ENCODE results near the gene NUP42. TPM values are rescaled to one million over a fixed set of nuclear protein-coding genes. Genes with fewer than 3 reads are reported as not detected.
"Not testable (repeated sequence)": the region's sequence is repeated elsewhere in the genome, so short reads cannot be mapped to it uniquely, and the experiment has no call there.

The NUP42 gene
- total RNA-seq, 2 donors from 2014 or later, result 24.7 to 48.1 TPM

DNA sequence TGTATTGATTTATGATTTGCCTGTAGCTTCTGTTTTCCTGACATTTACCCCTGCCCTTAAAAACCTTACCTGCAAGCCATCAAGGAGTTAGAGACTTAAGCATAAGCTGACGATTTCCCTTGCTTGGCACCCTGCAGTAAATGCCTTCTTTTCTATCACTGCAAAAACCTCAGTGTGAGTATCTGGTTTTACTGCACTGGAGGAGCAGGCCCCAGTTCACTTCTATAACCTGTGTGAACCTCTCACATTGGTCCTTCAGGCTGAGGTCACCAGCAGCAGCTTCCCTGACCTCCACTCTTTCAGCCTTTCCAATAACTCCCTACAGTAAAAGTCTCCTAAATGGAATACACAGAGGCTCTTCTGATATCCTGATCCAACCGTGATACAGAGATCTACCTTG lies 30.5 kb downstream of the NUP42 start:
- Mint-ChIP-seq H3K9me3 (no peaks in the 10 kb centered on the region), H3K4me1 (no peaks in the 10 kb centered on the region), H3K36me3 (ENCODE audit: low read depth) (no peaks in the 10 kb centered on the region), H3K27me3 (peaks cover 19% of the 10 kb centered on the region), H3K4me3 (no peak overlapping the region), H3K27ac (no peak overlapping the region)
- no peak for ATAC-seq (replicated peaks)

DNA sequence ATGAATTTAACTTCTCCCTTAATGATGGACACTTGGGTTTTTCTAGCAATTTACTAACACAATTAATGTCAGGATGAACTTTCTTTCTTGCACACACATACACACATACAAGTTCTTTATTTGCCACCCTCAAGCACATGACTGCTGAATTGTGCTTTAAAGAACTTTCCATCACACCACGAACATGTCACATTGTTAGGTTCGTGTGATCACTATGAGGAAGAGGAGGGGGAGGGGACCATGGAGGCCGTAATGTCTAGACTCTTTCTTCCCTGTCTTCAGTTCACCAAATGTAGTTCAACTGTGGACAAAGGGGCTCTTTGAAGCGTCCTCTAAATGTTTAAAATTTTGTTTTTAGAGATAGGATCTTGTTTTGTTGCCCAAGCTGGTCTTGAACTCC lies 31.0 kb downstream of the NUP42 start:
- ATAC-seq (replicated peaks), result no peak
- no peaks in the 10 kb centered on the region for H3K9me3 Mint-ChIP-seq
- no peaks in the 10 kb centered on the region for H3K4me1 Mint-ChIP-seq
- H3K27ac Mint-ChIP-seq, result no peak overlapping the region
- no peak overlapping the region for H3K4me3 Mint-ChIP-seq
- H3K36me3 Mint-ChIP-seq (ENCODE audit: low read depth), result no peaks in the 10 kb centered on the region
- peaks cover 19% of the 10 kb centered on the region for H3K27me3 Mint-ChIP-seq

DNA sequence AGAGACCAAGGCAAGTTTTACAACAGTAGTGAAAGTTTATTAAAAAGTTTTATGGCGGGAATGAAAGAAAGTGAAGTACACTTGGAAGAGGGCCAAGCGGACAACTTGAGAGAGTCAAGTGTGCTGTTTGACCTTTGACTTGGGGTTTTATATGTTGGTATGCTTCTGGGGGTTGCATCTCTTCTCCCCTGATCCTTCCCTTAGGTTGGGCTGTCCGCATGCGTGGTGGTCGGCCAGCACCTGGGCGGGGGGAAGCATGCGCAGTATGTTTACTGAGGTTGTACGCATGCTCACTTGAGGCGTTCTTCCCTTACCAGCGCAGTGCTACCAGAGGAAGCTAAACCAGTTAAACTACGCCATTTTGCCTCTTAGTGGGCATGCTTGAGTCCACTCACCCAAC lies 31.9 kb downstream of the NUP42 start:
- ATAC-seq (replicated peaks), result no peak
- Mint-ChIP-seq H3K27me3 (peaks cover 19% of the 10 kb centered on the region), H3K4me1 (no peaks in the 10 kb centered on the region), H3K27ac (no peak overlapping the region), H3K36me3 (ENCODE audit: low read depth) (no peaks in the 10 kb centered on the region), H3K9me3 (no peaks in the 10 kb centered on the region), H3K4me3 (no peak overlapping the region)

DNA sequence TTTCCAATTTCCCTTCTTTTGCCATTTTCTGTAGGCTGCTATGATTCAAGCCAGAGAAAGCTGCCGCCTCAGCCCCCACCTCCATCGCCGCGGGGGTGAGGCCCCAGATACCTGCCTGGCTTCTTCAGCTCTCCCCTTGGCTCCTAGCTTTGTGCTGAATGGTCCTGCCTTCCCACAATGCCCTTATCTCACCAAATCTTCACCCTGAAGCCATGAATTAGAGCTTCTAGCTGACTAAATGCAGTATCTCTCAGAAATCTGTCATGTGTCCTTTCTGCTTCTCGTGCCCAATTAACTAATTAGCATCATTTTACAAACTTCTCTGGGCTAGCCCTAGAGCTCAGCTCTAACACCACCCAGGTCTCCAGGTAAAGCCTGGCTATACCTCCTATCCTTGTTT lies 32.6 kb downstream of the NUP42 start:
- no peaks in the 10 kb centered on the region for H3K9me3 Mint-ChIP-seq
- H3K36me3 Mint-ChIP-seq (ENCODE audit: low read depth), result no peaks in the 10 kb centered on the region
- H3K4me3 Mint-ChIP-seq, result no peak overlapping the region
- H3K27ac Mint-ChIP-seq, result no peak overlapping the region
- no peak for ATAC-seq (replicated peaks)
- peaks cover 20% of the 10 kb centered on the region for H3K27me3 Mint-ChIP-seq
- no peaks in the 10 kb centered on the region for H3K4me1 Mint-ChIP-seq

DNA sequence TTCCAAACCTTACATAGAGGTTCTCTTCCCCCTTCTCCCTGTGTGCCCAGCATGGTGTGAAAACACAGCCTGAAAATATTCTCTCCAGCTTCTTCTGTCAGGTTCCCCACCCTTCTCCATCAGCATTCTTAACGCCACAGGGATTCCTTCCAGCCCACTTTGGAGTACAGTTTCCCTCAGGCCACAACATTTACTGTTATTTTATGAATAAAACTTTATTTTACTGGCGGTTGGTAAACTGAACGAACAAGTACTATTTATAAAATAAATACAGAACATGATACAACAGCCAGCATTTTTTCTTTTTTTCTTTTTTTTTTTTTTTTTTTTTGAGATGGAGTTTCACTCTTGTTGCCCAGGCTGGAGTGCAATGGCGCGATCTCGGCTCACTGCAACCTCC lies 33.1 kb downstream of the NUP42 start:
- no peaks in the 10 kb centered on the region for H3K4me1 Mint-ChIP-seq
- H3K36me3 Mint-ChIP-seq (ENCODE audit: low read depth), result no peaks in the 10 kb centered on the region
- H3K9me3 Mint-ChIP-seq, result no peaks in the 10 kb centered on the region
- no peak overlapping the region for H3K4me3 Mint-ChIP-seq
- ATAC-seq (replicated peaks), result no peak
- no peak overlapping the region for H3K27ac Mint-ChIP-seq
- peaks cover 20% of the 10 kb centered on the region for H3K27me3 Mint-ChIP-seq

DNA sequence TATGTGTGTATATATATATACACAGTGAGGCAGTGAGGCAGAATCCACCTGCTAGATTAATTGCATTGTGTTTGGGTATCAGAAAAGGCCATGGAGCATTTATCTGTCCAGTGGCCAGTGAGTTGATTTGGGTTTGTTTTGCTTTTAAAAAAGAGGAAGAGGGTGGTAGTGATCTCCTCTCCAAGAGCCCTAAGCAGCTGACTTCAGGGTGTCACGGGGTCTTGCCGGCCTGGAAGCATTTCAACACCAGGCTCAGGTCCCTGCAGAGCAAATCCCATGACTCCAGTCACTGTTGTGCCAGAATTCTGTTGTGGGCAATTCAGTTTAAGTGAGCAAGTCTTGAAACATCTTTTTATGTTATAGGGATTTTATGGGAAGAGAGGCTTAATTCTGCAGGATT lies 34.2 kb downstream of the NUP42 start:
- peaks cover 20% of the 10 kb centered on the region for H3K27me3 Mint-ChIP-seq
- H3K36me3 Mint-ChIP-seq (ENCODE audit: low read depth), result no peaks in the 10 kb centered on the region
- H3K9me3 Mint-ChIP-seq, result no peaks in the 10 kb centered on the region
- no peak for ATAC-seq (replicated peaks)
- H3K27ac Mint-ChIP-seq, result no peak overlapping the region
- H3K4me1 Mint-ChIP-seq, result no peaks in the 10 kb centered on the region
- H3K4me3 Mint-ChIP-seq, result no peak overlapping the region

DNA sequence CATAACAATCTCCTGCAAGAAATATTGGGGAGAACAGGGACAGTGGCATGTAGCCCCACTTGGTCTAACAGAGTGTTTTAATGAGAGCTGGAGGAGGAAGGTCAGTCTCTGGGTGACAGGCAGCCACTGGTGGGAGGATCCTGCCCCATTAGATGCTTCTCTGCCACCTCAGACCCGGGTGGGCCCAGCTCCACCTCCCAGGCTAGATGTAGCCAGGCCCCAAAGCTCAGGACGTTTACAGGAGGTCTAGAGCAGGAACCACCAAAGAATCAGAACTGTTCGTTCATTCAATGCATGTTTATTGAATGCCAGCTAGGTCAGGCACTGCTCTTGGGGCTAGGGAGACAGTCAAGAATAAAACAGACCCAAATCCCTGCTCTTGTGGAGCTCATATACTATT lies 36.3 kb downstream of the NUP42 start:
- Mint-ChIP-seq H3K27me3 (peaks cover 20% of the 10 kb centered on the region), H3K4me1 (no peaks in the 10 kb centered on the region), H3K36me3 (ENCODE audit: low read depth) (no peaks in the 10 kb centered on the region), H3K27ac (no peak overlapping the region), H3K4me3 (no peak overlapping the region), H3K9me3 (no peaks in the 10 kb centered on the region)
- ATAC-seq (replicated peaks), result no peak

DNA sequence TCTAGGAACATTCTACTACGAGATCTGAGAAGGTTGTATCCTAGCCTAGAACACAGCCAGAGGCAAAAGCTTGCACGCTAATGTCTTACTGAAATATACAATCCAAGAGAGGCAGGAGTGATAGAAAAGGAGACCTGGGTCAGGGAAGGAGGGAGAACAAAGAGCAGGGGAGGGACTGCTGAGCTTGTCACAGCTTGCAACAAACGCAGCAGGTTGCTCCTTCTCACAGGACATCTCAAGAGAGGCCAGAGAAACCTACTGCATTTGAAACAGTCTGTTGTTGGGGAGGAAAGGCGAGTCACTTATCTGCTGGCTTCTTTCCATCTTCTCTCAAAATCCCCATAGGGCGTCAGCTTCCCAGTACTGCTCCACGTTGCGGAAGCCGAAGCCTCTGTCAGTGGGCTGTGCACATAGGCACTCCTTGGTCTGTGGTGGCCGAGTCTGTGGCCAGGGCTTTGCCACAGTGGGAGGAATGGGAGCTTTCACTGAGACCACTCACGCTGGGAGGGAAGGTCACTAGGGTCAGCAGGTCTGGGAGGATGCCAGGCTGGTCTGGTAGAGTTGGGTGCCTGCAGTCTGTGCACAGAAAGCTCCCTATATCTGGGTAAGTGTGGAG lies 39.0 kb downstream of the NUP42 start:
- no peak for ATAC-seq (replicated peaks)
- H3K36me3 Mint-ChIP-seq (ENCODE audit: low read depth), result no peaks in the 10 kb centered on the region
- H3K27me3 Mint-ChIP-seq, result peaks cover 17% of the 10 kb centered on the region
- no peak overlapping the region for H3K27ac Mint-ChIP-seq
- no peaks in the 10 kb centered on the region for H3K4me1 Mint-ChIP-seq
- H3K9me3 Mint-ChIP-seq, result no peaks in the 10 kb centered on the region
- no peak overlapping the region for H3K4me3 Mint-ChIP-seq

DNA sequence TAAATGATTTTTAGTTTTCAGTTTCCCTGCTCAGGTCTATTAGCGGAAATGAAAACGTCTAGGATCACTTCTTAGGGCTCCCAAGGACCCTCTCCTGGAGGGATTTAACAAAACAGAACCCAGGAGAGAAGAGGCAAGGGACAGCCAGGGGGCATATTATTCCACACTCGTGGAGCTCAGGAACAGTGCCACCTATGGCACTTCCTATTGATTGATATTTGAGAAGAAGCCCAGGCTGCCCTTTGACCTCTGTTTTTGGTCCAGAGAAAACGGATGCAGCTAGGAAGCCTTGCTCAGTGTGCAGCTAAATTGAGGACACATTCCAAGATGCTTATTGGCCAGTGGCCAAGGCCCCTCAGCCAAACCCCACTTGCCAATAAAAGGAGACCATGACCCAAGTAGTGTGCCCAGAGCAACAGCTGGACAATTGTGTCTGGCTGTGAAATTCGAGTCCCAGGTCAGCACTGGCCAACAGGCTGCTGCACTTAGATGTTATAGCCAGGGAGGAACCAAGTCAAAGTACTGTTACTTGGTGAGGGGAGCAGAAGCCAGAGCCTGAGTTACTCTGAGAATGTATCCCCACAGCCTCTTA lies 40.7 kb downstream of the NUP42 start:
- Mint-ChIP-seq H3K27ac (no peak overlapping the region), H3K4me1 (no peaks in the 10 kb centered on the region), H3K4me3 (no peak overlapping the region), H3K36me3 (ENCODE audit: low read depth) (no peaks in the 10 kb centered on the region), H3K9me3 (no peaks in the 10 kb centered on the region), H3K27me3 (peaks cover 14% of the 10 kb centered on the region)
- no peak for ATAC-seq (replicated peaks)

DNA sequence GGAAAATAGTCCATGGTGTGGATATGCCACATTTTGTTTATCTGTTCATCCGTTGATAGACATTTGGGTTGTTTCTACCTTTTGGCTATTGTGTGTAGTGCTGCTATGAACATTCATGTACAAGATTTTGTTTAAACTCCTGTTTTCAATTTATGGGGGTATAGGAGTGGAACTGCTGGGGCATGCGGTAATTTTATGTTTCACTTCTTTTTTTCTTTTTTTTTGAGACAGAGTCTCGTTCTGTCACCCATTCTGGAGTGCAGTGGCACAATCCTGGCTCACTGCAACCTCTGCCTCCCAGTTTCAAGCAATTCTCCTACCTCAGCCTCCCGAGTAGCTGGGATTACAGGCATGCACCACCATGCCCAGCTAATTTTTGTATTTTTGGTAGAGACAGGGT lies 42.5 kb downstream of the NUP42 start:
- H3K9me3 Mint-ChIP-seq; H3K4me1 Mint-ChIP-seq; H3K36me3 Mint-ChIP-seq (ENCODE audit: low read depth); H3K27ac Mint-ChIP-seq; H3K4me3 Mint-ChIP-seq; ATAC-seq (replicated peaks); H3K27me3 Mint-ChIP-seq: not testable (repeated sequence)

DNA sequence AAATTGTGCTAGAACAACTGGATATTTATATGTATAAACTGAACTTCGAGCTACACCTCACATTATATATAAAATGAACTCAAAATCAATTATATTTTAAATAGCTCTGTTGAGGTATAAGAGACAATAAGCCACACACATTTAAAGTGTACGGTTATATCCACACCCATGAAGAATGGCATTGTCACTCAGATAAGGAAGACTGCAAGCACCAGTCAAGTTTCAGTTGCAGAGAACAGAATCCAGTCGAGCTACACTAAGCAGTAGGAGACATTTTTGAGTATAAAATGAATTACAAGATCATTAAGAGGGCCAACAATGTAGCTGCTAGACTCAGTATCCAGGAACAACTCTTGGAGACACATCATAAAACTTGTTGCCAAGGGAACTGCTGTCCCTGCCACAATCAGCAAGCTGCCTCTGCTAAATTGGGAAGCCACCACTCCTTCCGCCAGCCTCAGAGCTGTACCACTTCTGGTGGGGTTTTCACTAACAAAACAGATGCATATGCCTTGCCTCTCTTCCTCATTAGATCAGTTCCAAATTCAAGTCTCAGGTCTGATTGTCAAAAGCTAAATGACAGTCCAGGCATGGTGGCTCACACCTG lies 45.1 kb downstream of the NUP42 start:
- no peak for ATAC-seq (replicated peaks)
- H3K36me3 Mint-ChIP-seq (ENCODE audit: low read depth), result no peaks in the 10 kb centered on the region
- peaks cover 9% of the 10 kb centered on the region for H3K27me3 Mint-ChIP-seq
- no peak overlapping the region for H3K27ac Mint-ChIP-seq
- H3K4me3 Mint-ChIP-seq, result no peak overlapping the region
- no peaks in the 10 kb centered on the region for H3K4me1 Mint-ChIP-seq
- no peaks in the 10 kb centered on the region for H3K9me3 Mint-ChIP-seq

DNA sequence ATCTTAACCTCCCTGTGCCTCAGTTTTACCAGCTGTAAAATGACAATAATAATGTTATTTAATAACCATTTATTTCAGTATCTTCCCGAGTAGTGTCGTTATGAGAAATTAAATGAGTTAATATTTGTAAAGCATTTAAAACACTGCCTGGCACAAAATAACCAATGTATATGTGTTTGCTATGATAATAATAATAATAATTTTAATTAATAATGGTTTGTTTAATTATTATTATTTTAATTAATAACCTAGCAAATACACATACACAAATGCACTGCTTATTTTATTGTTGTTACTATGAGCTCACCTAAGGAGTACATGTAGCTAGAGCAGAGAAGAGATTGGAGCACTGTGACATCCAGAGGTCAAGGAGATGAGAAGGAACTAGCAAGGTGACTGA lies 46.6 kb downstream of the NUP42 start:
- no peak for ATAC-seq (replicated peaks)
- no peaks in the 10 kb centered on the region for H3K9me3 Mint-ChIP-seq
- H3K4me3 Mint-ChIP-seq, result no peak overlapping the region
- no peaks in the 10 kb centered on the region for H3K36me3 Mint-ChIP-seq (ENCODE audit: low read depth)
- H3K27ac Mint-ChIP-seq, result no peak overlapping the region
- H3K27me3 Mint-ChIP-seq, result peaks cover 7% of the 10 kb centered on the region
- no peaks in the 10 kb centered on the region for H3K4me1 Mint-ChIP-seq

DNA sequence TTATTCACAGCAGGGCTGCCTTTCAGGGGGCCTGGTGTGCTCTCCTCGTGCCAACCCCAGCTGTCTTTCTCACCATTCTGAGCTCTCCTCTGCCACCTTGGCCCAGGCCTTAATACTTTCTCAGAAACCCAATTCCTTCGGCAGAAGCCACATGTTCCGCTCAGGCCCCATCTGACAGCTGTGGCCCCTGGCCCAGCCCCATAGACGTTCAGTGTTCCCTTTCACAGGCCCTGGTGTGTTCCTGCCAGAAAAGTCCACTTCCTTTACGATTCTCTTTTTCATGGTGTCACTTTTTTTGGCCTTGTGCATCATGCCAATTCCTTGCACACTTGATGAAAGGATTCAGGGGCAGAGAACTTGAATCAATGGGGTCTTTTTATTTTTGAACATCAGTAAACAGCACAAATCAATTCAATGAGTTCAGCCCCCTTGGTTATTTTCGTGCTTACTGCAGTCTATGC lies 48.8 kb downstream of the NUP42 start:
- no peak for ATAC-seq (replicated peaks)
- Mint-ChIP-seq H3K36me3 (ENCODE audit: low read depth) (no peaks in the 10 kb centered on the region), H3K27ac (no peak overlapping the region), H3K4me3 (no peak overlapping the region), H3K4me1 (no peaks in the 10 kb centered on the region), H3K27me3 (no peaks in the 10 kb centered on the region), H3K9me3 (no peaks in the 10 kb centered on the region)

DNA sequence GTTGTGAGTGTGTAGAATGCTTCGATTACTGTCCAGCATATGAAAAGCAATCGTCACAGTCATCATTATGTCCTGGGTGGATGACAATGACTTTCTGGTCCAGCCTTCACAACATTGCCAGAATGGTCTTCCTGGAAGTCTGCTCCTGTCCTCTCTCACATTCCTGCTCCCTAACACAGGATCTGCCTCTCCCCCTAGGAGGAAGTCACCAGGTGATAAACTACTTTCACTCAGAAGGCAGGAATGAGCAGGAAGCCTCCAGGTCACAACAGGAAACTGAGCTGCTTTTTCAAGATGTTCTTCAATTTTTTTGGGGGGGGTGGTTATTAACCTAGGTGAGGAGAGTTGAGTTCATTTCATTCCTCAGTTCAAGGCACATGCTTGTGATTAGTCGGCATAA lies 51.1 kb downstream of the NUP42 start:
- Mint-ChIP-seq H3K27me3 (no peaks in the 10 kb centered on the region), H3K9me3 (no peaks in the 10 kb centered on the region), H3K4me3 (no peak overlapping the region), H3K4me1 (no peaks in the 10 kb centered on the region), H3K27ac (no peak overlapping the region), H3K36me3 (ENCODE audit: low read depth) (no peaks in the 10 kb centered on the region)
- no peak for ATAC-seq (replicated peaks)

DNA sequence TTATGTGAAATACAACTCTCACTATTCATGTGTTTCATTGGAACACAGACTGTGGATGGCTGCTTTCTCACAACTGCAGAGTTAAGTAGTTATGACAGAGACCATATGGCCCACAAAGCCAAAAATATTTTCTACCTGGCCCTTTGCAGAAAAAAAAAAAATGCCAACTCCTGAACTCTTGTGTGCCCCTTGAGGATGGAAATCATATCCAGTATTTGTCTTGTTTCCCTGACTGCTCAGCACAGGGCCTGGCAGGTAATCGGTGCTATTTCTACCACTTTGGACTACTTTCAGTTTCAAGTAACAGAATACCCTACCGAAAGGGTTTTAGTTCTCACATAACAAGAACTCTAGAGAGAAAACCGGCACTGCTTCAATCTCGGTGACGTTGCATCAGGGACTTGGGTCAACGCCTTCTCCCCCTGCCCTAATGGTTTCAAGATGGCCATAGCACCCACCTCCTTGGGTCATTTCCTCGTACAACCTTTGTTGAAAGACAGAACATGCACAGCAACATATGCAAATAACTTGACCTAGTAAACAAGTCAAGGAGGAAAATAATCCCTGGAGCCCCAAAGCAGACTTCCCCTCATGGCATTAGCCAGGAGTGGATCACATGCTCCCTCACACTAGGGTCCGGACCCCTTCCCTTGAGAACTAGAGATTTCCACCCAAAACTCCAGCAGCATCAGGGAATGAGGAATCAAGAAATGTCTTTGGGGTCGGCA lies 52.9 kb downstream of the NUP42 start:
- H3K27ac Mint-ChIP-seq, result no peak overlapping the region
- peak overlapping the region; percentile 45 for H3K4me3 Mint-ChIP-seq
- no peaks in the 10 kb centered on the region for H3K9me3 Mint-ChIP-seq
- ATAC-seq (replicated peaks), result peak; percentile 31
- no peaks in the 10 kb centered on the region for H3K4me1 Mint-ChIP-seq
- no peaks in the 10 kb centered on the region for H3K27me3 Mint-ChIP-seq
- no peaks in the 10 kb centered on the region for H3K36me3 Mint-ChIP-seq (ENCODE audit: low read depth)

All from activated T-helper 17 cell treated with anti-CD3 and anti-CD28 coated beads, Interleukin-2, amount 50 U/mL, for 72 hours (primary cell).